ENCODE data around the gene WNT1.
A peak's percentile ranks its signal among the peaks of the same experiment; 100 is the strongest.

WNT1 gene

DNA sequence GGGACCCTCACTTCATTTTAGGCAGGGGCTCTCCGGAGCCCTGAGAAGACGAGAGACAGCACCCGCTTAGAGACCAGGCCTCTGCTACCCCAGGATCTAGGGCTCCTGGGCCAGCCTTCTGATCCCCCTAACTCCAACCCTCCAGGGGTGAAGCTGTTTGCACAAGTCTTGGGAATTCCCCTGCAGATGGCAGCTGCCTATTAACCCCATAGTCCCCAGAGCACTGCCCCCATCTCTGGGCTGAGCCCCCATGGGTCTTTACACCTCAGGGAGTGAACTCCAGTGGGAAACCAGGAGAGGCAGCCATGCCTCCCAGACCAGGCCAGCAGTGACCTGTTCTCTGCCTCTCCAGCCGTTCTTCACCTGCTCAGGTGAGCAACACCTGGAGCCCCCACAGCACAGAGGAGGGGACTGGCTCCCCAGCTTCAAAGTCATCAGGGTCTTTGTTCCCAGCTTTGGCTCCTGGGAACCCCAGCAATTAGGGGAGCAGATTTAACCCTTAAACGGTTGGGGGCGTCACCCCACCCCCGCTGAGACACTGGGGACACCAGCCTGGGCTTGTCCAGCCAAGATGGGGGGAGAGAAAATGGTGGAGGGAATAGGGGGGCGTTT, 8.9 kb upstream of the WNT1 start:
- Histone ChIP-seq H3K27me3 (ENCODE audit: low read depth, low read length) (no peaks in the 10 kb centered on the region), H3K9me3 (ENCODE audit: insufficient read depth, low read length) (no peaks in the 10 kb centered on the region), H3K9ac (ENCODE audit: low read length) (peak overlapping the region; percentile 45; the same call in 1 of the 2 replicates), H3K27ac (ENCODE audit: low read length) (peak overlapping the region; percentile 56), H3K36me3 (replicated peaks; ENCODE audit: low read depth, low read length) (no peaks in the 10 kb centered on the region), H3K4me2 (ENCODE audit: low read length) (peak overlapping the region; percentile 98), H3K4me3 (ENCODE audit: low read length) (peak overlapping the region; percentile 96), H3K79me2 (ENCODE audit: low read length) (peaks cover 3% of the 10 kb centered on the region; the same call in 1 of the 2 replicates), H2AFZ (ENCODE audit: low read depth, low read length) (0 out of 2 replicates have a peak overlapping the region, but pooled peaks have one; percentile 4), H4K20me1 (ENCODE audit: insufficient read depth, low read length) (no peaks in the 10 kb centered on the region), H3K4me1 (ENCODE audit: low read length) (peaks cover 59% of the 10 kb centered on the region)
- TF ChIP-seq EZH2phosphoT487 (IDR thresholded peaks at IDR 0.05; ENCODE audit: low read depth), result no peak
- TF ChIP-seq, protein P1, sequence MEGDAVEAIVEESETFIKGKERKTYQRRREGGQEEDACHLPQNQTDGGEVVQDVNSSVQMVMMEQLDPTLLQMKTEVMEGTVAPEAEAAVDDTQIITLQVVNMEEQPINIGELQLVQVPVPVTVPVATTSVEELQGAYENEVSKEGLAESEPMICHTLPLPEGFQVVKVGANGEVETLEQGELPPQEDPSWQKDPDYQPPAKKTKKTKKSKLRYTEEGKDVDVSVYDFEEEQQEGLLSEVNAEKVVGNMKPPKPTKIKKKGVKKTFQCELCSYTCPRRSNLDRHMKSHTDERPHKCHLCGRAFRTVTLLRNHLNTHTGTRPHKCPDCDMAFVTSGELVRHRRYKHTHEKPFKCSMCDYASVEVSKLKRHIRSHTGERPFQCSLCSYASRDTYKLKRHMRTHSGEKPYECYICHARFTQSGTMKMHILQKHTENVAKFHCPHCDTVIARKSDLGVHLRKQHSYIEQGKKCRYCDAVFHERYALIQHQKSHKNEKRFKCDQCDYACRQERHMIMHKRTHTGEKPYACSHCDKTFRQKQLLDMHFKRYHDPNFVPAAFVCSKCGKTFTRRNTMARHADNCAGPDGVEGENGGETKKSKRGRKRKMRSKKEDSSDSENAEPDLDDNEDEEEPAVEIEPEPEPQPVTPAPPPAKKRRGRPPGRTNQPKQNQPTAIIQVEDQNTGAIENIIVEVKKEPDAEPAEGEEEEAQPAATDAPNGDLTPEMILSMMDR (IDR thresholded peaks at IDR 0.05; ENCODE audit: low read depth, low read length), result no peak

- H3K9me3 ChIP-seq (ENCODE audit: insufficient read depth, low read length), result no peaks in the 10 kb centered on the region
- H3K4me2 ChIP-seq (ENCODE audit: low read length), result peak overlapping the region; percentile 98
- H3K4me3 ChIP-seq (ENCODE audit: low read length), result peak overlapping the region; percentile 96
- H2AFZ ChIP-seq (ENCODE audit: low read depth, low read length), result no peak overlapping the region
- TF ChIP-seq EZH2phosphoT487 (IDR thresholded peaks at IDR 0.05; ENCODE audit: low read depth), result no peak
- TF ChIP-seq, protein P1 (IDR thresholded peaks at IDR 0.05; ENCODE audit: low read depth, low read length), result no peak
- H3K79me2 ChIP-seq (ENCODE audit: low read length), result peaks cover 3% of the 10 kb centered on the region; the same call in 1 of the 2 replicates
- no peaks in the 10 kb centered on the region for H3K36me3 ChIP-seq (replicated peaks; ENCODE audit: low read depth, low read length)
- H3K4me1 ChIP-seq (ENCODE audit: low read length), result peaks cover 56% of the 10 kb centered on the region
- no peaks in the 10 kb centered on the region for H4K20me1 ChIP-seq (ENCODE audit: insufficient read depth, low read length)
- no peak overlapping the region for H3K27ac ChIP-seq (ENCODE audit: low read length)
- H3K27me3 ChIP-seq (ENCODE audit: low read depth, low read length), result no peaks in the 10 kb centered on the region
- peak overlapping the region; percentile 76; the same call in 1 of the 2 replicates for H3K9ac ChIP-seq (ENCODE audit: low read length)
These were observed 8.1 kb upstream of the WNT1 start for GRCh38 chr12:48969833-48970701.

GRCh38 chr12:48970702-48971334, 7.3 kb upstream of the WNT1 start:
- TF ChIP-seq, protein P1 (IDR thresholded peaks at IDR 0.05; ENCODE audit: low read depth, low read length), result no peak
- no peak for TF ChIP-seq EZH2phosphoT487 (IDR thresholded peaks at IDR 0.05; ENCODE audit: low read depth)
- Histone ChIP-seq H3K27ac (ENCODE audit: low read length) (no peak overlapping the region), H3K4me3 (ENCODE audit: low read length) (peak overlapping the region; percentile 96), H4K20me1 (ENCODE audit: insufficient read depth, low read length) (no peaks in the 10 kb centered on the region), H2AFZ (ENCODE audit: low read depth, low read length) (peak overlapping the region; percentile 76), H3K9me3 (ENCODE audit: insufficient read depth, low read length) (no peaks in the 10 kb centered on the region), H3K79me2 (ENCODE audit: low read length) (peaks cover 3% of the 10 kb centered on the region; the same call in 1 of the 2 replicates), H3K27me3 (ENCODE audit: low read depth, low read length) (no peaks in the 10 kb centered on the region), H3K9ac (ENCODE audit: low read length) (peak overlapping the region; percentile 76), H3K36me3 (replicated peaks; ENCODE audit: low read depth, low read length) (no peaks in the 10 kb centered on the region), H3K4me1 (ENCODE audit: low read length) (peaks cover 49% of the 10 kb centered on the region), H3K4me2 (ENCODE audit: low read length) (peak overlapping the region; percentile 98)

All from OCI-LY3 (cell line).